SIG-M5 (cell line): ENCODE data around the gene CACNA1B.

Source experiments
- DNase-seq: peaks from one replicate; lab custom pipeline; 2025; lab: John Stamatoyannopoulos, UW

CACNA1B gene

GRCh38 chr9:137967280-137967953, 89.8 kb downstream of the CACNA1B start:
- no peak for DNase-seq

GRCh38 chr9:137968235-137968634, 90.7 kb downstream of the CACNA1B start:
- no peak for DNase-seq

- DNase-seq, result no peak
These were observed 91.4 kb downstream of the CACNA1B start for GRCh38 chr9:137969008-137969407.

GRCh38 chr9:137969685-137970084, 92.1 kb downstream of the CACNA1B start:
- DNase-seq, result no peak

GRCh38 chr9:137970098-137970497, 92.5 kb downstream of the CACNA1B start:
- DNase-seq, result no peak

GRCh38 chr9:137970686-137971476, 93.3 kb downstream of the CACNA1B start:
- DNase-seq, result no peak

- DNase-seq, result no peak
These were observed 94.0 kb downstream of the CACNA1B start for GRCh38 chr9:137971477-137972138.

GRCh38 chr9:137972355-137972987, 94.9 kb downstream of the CACNA1B start:
- no peak for DNase-seq

GRCh38 chr9:137972988-137973470, 95.4 kb downstream of the CACNA1B start:
- DNase-seq, result no peak

GRCh38 chr9:137973829-137974416, 96.3 kb downstream of the CACNA1B start:
- no peak for DNase-seq

- no peak for DNase-seq
These were observed 97.4 kb downstream of the CACNA1B start for GRCh38 chr9:137974746-137975526.

GRCh38 chr9:137975527-137975913, 97.9 kb downstream of the CACNA1B start:
- DNase-seq, result no peak

- no peak for DNase-seq
These were observed 98.5 kb downstream of the CACNA1B start for GRCh38 chr9:137975936-137976565.

- DNase-seq, result no peak
These were observed 100.1 kb downstream of the CACNA1B start for GRCh38 chr9:137977571-137978261.

- no peak for DNase-seq
These were observed 100.7 kb downstream of the CACNA1B start for GRCh38 chr9:137978262-137978714.

- DNase-seq, result no peak
These were observed 104.6 kb downstream of the CACNA1B start for GRCh38 chr9:137982200-137982599.

- DNase-seq, result no peak
These were observed 106.4 kb downstream of the CACNA1B start for GRCh38 chr9:137984005-137984404.

GRCh38 chr9:137984520-137985257, 107.1 kb downstream of the CACNA1B start:
- DNase-seq, result no peak

GRCh38 chr9:137985637-137986071, 108.1 kb downstream of the CACNA1B start:
- DNase-seq, result no peak
